NOMO-1 (cell line): ENCODE results near the gene INTS15.
"Not testable (repeated sequence)": the region's sequence is repeated elsewhere in the genome, so short reads cannot be mapped to it uniquely, and the experiment has no call there.

Source experiments
- DNase-seq, 2 experiments: peaks; one replicate each; lab custom pipeline; 2025; ENCODE audit not compliant: unreplicated experiment in 2 of 2; lab: John Stamatoyannopoulos, UW

The INTS15 gene

GRCh38 chr7:6576867-6577368 is 12.9 kb upstream of the INTS15 start:
- not testable (repeated sequence) for DNase-seq

GRCh38 chr7:6577369-6578113 is 12.3 kb upstream of the INTS15 start, which contains the start of gene ZDHHC4:
TSS of gene ZDHHC4 (plus strand) at chr7:6577454. CDS start at chr7:6580562, 3,108 bp downstream.
- peak; percentile 80 to 89 for DNase-seq

GRCh38 chr7:6578114-6579084 is 11.4 kb upstream of the INTS15 start:
- DNase-seq: no peak

GRCh38 chr7:6579446-6579845 is 10.4 kb upstream of the INTS15 start:
- DNase-seq: peak in 1 of 2 experiments; percentile 45

- not testable (repeated sequence) for DNase-seq
Measured at GRCh38 chr7:6585746-6586432, 3.9 kb upstream of the INTS15 start.

GRCh38 chr7:6588566-6588965 is 1.3 kb upstream of the INTS15 start:
- DNase-seq: no peak

GRCh38 chr7:6589151-6589828 is 531 bp upstream of the INTS15 start:
- no peak for DNase-seq

- DNase-seq: peak; percentile 34 to 48
Measured at GRCh38 chr7:6590645-6591110, 857 bp downstream of the INTS15 start.

- no peak for DNase-seq
Measured at GRCh38 chr7:6600093-6600492, 10.3 kb downstream of the INTS15 start.

GRCh38 chr7:6604458-6604857 is 14.6 kb downstream of the INTS15 start:
- DNase-seq: no peak

- no peak for DNase-seq
Measured at GRCh38 chr7:6606866-6607583, 17.2 kb downstream of the INTS15 start.

GRCh38 chr7:6607651-6608051 is 17.8 kb downstream of the INTS15 start:
- DNase-seq: no peak

GRCh38 chr7:6608081-6608480 is 18.3 kb downstream of the INTS15 start:
- DNase-seq: no peak

- DNase-seq: no peak
Measured at GRCh38 chr7:6608794-6609193, 19.0 kb downstream of the INTS15 start.

GRCh38 chr7:6612819-6613218 is 23.0 kb downstream of the INTS15 start:
- DNase-seq: no peak

GRCh38 chr7:6613706-6614105 is 23.9 kb downstream of the INTS15 start:
- DNase-seq: no peak

- DNase-seq: no peak
Measured at GRCh38 chr7:6614953-6615722, 25.3 kb downstream of the INTS15 start, which contains the start of gene ZNF853. TSS of gene ZNF853 (plus strand) at chr7:6615610. CDS start at chr7:6616175, 565 bp downstream.

- no peak for DNase-seq
Measured at GRCh38 chr7:6615723-6616555, 26.1 kb downstream of the INTS15 start.
